ENCODE measurements around the gene OGFOD2.
A peak's percentile ranks its signal among the peaks of the same experiment; 100 is the strongest.

The OGFOD2 gene

DNA sequence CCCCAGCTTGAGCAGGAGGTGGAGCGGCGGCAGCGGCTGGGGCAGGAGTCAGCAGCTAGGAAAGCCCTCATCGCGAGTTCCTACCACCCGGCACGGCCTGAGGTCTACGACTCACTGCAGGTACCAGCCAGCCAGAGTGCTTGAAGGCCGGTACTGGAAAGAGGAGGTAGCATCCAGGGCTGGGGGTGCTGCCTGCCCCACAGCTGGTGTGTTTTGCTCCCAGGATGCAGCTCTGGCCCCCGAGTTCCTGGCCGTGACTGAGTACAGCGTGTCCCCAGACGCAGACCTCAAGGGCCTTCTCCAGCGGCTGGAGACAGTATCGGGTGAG is 1.6 kb downstream of the OGFOD2 start:
- no peak for DNase-seq (ENCODE audit: low read depth in 1 of 2, low spot score in 1 of 2)

DNA sequence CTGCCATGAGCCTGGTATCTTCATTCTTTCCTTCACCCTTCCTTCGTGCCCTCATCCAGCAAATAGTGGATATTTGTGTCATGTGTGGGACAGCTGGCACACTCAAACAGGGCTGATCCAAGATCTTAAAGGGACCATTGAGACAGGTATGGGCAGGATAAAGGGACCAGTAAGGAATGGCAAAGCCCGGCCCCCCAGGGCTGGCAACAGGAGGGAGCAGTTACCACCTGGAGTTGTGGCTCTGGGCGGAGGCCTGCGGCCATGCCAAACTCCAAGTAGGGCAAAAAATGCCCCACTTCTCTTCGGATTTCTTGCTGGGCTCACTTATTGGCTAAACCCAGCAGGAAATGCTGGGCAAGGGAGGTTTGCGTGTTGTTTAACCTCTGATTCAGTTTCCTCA is 2.1 kb downstream of the OGFOD2 start:
- no peak for DNase-seq (ENCODE audit: low read depth in 1 of 2, low spot score in 1 of 2)

DNA sequence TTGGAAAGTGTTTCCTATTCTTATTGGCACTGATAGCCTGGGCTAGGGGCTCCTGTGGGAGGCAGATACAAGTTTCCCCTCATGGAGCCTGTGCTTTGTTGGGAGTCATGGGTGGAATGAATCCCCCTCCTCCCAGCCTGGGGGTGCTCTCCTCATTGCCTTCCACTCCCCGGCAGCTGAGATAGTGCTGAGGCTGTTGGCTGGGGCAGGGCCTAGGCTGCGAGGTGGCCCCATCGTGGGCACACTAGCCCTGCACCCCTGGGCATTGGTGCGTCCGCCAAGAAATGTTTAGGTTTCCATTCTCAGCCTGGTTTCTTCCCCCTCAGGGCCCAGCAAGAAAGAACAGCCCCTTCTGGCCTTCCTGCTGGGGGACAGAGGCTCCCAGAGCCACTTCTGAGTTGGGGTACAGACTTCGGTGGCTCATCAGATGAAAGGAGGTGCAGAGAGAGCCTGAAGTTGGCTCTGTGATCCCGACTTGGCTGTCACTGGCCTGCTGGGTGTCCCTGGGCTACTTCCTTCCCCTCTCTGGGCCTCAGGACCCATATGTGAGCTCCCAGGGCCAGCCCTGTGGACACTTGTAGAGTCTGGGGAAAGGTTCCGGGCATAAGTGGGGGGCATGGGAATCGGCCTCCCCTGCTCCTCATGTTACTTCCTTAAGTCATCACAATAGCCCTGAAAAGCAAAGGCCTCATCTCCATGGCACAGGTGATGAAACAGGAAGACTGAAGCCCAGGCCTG is 2.8 kb downstream of the OGFOD2 start:
- no peak for DNase-seq (ENCODE audit: low read depth in 1 of 2, low spot score in 1 of 2)

DNA sequence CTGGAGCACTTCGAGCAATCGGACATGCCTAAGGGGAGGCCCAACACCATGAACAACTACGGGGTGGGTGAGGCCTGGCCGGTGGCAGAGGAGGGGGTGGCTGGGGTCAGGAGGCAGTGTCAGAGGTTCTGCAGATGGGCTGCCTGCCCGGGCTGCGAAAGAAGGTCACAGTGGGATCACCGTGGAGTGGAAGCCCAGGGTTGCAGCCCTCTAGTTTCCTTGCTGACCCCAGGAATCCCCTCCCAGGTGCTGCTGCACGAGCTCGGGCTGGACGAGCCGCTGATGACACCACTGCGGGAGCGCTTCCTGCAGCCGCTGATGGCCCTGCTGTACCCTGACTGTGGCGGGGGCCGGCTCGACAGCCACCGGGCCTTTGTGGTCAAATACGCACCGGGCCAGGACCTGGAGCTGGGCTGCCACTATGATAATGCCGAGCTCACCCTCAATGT is 3.5 kb downstream of the OGFOD2 start:
- DNase-seq (ENCODE audit: low read depth in 1 of 2, low spot score in 1 of 2) = no peak

DNA sequence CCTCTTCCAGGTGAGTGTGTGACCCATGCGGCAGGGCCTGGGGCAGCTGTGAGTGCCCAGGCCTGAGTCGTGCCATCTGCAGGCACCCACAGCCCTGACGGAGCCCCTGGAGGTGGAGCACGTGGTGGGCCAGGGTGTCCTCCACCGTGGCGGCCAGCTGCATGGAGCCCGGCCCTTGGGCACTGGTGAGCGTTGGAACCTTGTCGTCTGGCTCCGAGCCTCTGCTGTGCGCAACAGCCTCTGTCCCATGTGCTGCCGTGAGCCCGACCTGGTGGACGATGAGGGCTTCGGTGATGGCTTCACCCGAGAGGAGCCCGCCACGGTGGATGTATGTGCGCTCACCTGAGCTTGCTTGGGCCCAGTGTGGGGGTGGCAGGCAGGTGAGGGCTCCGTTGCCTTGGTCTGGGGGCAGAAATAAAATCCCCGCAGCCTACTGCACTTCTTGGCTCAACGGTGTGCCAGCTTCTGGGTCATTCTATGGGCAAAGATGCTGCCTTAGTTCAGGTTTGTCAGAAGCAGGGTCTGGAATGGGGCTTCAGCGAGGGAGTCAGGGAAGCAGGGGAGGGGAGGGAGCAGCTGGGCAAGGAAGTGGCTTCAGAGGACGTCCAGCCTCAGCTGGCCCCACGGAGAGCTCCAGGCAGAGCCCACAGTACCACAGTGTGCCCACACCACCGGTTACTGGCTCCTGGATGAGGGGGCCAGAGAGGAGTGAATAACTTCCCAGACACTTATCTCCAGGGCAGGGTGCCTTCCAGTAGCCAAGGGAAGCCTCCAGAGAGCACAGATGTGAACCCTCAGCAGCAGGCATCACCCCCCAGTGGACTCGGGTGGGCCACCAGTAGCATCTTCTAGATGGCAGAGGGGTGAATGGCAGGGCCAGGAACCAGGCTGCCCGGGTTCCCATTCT is 4.2 kb downstream of the OGFOD2 start:
- no peak for DNase-seq (ENCODE audit: low read depth in 1 of 2, low spot score in 1 of 2)

DNA sequence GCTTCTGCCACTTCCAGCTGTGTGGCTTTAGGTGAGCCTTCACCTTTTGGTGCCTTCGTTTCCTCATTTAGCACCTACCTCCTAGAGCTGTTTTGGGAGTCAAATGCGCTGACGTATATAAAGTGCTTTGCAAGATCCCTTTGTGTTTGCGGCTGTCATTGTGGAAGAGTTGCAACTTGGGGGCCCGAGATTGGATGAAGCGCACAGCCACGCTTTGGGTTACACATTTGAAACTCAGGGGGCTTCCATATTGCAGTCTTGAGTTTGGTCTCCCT is 4.8 kb downstream of the OGFOD2 start:
- no peak for DNase-seq (ENCODE audit: low read depth in 1 of 2, low spot score in 1 of 2)

DNA sequence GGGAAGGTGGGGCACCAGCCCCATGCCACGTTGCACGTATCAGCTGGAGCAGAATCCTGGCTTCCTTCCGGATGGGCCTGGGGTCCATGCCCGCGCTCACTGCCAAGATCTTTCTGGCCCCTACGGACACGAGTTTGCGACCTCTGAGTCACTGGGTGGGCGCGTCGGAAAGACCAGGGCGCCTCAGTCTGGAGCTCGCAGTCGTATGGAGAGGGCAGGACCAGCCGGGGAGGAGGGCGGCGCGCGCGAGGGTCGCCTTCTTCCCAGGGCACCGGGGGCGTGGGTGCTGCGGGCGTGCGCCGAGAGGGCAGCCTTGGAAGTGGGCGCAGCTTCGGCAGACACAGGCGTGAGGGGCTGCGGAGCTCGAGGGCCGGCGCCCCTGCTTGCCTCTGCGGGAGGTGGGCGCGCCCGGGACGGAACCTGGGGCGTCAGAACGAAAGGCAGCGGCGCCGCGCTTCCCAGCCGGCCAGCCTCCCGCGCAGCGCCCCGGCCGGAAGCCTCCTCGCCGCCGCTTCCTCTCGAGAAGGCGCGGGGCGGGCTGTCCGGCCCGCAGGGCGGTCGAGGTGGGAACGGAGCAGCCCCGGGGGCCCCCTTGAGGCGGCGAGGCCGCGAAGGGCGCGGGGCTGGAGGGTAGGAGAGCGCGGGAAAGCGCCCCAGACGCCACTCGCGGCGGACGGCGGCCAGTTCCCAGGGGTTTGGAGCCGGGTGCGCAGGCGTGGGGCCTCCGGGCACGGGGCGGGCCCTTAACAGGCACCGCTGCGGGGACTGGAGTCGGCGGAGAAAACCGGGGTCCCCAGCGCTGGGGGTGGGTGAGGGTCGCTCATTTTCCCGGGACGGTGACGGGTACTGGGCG is 5.4 kb downstream of the OGFOD2 start, which contains the start of gene ARL6IP4:
TSS of gene ARL6IP4 (plus strand) at position 499 of the 853 bp plus-strand sequence. CDS start 459 bp downstream, outside the sequence.
- peak in 1 of 2 donors; percentile 37 for DNase-seq (ENCODE audit: low read depth in 1 of 2, low spot score in 1 of 2)

DNA sequence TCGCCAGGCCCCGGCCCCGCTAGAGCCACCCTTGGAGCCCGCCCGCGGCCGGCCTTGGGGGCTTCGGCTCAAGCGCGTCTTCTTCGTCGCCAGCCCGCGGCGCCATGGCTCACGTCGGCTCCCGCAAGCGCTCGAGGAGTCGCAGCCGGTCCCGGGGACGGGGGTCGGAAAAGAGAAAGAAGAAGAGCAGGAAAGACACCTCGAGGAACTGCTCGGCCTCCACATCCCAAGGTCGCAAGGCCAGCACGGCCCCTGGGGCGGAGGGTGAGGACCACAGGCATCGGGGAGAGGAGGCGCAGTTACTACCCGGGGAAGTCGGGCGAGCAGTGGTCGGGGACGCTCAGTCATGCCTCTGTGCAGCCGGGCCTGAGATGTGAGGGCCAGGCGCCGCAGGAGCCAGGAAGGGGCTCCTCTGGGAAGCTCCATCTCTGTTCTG is 6.0 kb downstream of the OGFOD2 start:
- DNase-seq (ENCODE audit: low read depth in 1 of 2, low spot score in 1 of 2) = no peak

DNA sequence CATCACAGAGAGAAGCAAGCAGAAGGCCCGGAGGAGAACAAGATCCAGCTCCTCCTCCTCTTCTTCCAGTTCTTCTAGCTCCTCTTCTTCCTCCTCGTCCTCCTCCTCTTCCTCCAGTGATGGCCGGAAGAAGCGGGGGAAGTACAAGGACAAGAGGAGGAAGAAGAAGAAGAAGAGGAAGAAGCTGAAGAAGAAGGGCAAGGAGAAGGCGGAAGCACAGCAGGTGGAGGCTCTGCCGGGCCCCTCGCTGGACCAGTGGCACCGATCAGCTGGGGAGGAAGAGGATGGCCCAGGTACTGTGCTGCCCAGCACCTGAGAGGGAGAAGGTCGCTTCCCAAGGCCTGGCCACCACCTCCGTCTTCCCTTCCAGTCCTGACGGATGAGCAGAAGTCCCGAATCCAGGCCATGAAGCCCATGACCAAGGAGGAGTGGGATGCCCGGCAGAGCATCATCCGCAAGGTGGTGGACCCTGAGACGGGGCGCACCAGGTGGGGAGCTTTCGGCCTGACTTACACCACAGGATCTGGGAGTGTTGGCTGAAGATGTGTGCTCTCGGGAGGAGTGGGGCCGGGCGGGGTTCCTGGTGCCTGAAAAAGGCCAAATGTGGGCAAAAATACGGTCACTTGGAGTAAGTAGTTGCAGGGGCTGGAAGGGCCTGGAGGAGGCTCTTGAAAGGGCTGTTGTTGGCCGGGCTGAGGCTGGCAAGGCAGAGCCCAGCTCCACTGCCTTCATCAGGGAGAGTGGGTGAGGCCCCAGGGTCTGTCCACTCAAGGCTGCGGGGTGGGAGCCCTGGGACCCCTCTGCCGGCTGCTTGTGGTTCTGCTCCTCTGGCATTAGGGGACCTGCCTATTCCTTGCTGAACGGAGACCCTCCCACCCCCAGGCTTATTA is 6.8 kb downstream of the OGFOD2 start:
- DNase-seq (ENCODE audit: low read depth in 1 of 2, low spot score in 1 of 2) = no peak

DNA sequence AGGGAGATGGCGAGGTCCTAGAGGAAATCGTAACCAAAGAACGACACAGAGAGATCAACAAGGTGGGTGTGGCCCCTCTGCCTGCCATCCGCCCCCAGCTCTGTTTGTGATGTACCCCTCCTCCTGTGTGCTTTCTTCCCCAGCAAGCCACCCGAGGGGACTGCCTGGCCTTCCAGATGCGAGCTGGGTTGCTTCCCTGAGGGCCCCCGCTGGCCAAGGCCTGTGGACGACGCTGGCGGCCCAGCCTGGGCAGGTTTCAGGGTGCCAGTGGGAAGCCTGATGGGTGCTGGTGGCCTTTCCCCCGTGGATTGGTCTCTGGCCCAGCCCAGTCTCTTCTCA is 7.4 kb downstream of the OGFOD2 start:
- DNase-seq (ENCODE audit: low read depth in 1 of 2, low spot score in 1 of 2) = no peak

DNA sequence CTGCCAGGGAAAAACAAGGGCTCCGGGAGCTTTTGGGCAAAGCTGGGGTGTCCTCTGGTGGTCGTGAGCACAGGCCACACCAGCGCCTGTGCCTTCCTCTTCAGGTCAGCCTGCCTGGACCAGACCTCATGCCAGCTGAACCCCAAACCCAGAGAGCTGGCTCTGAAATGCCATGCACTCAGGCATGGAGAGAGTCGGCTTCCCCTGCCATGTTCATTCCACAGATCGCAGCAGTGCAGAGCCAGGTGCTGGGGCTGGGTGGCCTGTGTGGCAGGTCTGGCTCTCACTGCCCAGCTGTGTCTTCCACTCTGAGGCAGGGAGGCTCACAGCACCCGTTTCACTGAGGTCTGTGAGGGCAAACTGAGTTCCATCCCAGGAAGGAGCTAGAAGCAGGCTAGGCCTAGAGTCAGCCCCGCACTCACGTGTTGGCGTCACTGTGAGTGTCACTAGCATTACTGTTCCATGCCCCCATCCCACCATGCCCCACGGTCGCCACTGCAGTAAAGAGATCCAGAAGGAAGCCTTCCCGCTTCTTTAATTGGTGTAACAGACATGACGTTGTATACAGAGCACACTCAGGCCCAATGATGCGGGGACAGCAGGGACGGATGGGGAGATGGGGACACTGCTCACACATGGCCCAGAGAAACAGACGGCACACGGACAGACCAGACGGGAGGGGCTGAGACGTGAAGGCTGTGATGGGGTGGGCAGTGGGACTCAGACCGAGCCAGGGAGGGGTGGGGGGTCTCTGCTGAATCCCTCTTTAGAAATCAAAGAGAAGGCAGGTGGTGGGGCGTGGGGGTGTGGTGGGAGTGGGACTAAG is 8.1 kb downstream of the OGFOD2 start:
- no peak for DNase-seq (ENCODE audit: low read depth in 1 of 2, low spot score in 1 of 2)

DNA sequence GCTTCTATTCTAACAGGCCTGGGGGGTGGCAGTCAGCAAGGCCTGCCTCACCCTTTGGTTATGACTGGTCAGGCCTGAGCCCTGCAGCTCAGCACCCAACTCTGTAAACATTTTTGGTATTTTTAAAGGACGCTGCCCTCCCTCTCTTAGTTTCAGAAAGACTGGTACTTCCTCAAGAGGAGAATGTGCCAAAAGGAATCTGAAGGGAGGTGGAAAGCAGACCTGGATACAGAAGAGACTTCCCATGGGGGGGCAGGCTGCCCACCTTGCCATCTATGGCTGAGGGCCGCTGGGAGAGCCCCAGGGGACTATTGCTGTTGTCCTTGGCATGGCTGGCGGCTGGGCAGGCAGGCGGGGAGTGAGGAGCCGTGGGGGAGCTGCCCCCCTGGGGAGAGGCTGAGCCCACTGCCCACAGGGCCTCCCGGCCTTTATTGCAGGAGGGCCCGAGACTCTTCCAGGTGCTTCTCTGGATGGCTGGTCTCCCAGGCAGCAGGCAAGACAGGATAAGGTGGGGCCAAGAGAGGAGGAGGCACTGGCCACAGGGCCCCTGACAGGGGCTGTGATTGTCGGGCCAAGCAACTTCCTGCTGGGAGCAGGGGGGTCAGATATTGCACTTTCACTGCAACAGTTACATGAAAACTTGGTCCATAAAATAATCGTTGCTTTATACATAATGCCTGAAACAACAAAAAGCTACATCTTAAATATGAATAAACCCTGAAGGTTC is 8.9 kb downstream of the OGFOD2 start:
- no peak for DNase-seq (ENCODE audit: low read depth in 1 of 2, low spot score in 1 of 2)

DNA sequence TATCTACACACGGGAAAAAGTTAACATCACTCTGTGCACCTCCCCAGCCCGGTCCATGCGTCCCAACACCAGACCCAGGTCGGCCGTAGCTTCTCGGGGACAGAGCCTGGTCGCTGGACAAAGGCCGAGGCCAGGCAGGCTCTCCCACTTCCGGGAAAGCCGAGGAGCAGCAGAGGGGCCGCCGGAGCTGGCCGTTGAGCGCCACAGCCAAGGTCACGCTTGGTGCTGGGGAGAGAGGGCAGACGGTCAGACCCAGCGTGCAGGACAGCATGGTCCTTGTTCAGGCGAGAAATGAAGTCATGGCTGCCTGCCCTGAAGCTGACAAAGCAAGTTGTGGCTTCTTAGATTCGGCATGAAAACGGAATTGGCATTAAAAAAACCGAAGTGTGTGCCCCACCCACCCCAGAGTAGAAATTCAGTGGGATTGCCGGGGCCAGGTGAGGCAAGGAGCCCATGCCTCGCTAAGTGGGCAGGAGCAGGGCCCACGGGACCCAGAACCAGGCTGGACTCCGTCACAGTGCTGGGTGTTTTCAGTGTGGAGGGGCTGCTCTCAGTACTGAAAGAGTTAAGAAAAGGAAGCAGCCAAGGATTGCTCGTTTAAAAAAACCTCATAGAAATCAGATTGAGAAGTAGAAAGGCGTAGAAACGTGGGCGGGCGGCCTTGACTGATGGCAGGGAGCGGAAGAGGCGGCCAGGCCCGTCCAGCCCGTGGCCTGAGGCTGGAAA is 9.7 kb downstream of the OGFOD2 start:
- no peak for DNase-seq (ENCODE audit: low read depth in 1 of 2, low spot score in 1 of 2)

DNA sequence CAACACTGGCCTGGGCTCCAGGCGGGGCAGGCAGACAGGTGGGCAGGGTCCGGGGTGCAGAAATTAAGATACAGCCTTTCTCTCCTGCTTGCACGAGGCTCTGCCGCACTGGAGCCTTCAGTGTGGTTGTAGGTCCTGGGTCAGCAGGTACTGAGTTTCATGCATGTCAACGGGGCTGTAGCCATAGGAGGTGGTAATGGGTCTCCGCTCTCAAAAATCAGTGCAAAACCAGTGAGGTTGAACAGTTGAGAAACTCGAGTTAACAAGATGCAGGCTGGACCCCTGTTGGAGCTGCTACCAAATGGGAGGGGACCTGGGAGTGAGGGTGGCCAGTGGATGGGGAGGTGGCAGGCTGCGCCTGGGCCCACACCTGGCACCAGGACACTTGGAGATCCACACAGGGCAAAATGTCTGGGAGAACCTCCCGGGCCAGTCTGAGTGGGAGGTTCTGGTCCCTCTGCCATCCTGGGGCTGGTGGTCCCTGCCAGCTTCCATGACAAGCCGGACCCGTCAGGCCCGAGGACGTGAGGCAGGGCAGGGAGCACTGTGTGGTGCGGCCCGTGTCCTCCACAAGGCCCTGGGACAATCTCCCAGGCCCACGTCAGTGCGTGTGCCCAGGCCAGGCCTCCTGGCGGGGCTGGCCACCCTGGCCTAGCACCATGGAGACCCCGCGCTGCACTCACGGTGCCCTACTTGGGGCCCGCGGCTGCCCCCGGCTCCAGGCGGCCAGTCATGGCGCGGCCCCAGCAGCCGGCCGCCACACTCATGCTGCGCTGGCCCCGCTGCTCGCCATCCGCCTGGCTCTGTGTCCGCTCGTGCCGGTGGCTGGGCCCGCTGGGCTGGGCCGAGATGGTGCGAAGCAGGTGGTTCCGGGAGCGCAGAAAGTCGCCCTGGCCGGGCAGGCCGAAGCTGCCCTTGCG is 10.6 kb downstream of the OGFOD2 start:
- DNase-seq (ENCODE audit: low read depth in 1 of 2, low spot score in 1 of 2) = no peak

DNA sequence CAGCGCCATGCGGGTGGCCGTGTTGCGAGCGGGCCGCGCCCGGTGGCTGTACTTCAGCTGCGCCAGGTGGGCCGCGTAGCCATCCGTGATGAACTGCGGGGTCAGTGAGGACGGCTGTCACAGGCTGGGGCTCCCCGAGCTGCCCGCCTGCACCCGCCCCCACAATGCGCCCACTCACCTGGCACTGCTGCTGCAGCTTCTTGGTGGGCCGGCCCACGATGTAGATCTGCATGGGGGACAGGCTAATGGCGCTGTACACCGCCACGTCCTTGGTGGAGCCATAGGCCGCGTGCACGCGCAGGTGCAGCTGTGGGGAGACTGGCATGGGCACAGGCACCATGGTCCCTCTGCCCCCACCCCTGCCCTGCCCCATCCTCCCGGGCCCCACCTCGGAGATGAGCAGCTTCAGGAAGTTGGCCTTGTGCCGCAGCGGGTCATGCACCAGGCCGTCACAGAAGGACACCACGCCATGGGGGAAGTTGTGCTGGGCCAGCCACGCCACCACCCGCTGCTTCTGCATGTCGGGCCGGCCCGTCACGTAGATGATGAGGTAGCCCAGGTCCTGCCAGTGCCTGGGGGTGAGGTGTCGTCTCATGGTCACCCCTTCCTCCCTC is 11.3 kb downstream of the OGFOD2 start:
- no peak for DNase-seq (ENCODE audit: low read depth in 1 of 2, low spot score in 1 of 2)

DNA sequence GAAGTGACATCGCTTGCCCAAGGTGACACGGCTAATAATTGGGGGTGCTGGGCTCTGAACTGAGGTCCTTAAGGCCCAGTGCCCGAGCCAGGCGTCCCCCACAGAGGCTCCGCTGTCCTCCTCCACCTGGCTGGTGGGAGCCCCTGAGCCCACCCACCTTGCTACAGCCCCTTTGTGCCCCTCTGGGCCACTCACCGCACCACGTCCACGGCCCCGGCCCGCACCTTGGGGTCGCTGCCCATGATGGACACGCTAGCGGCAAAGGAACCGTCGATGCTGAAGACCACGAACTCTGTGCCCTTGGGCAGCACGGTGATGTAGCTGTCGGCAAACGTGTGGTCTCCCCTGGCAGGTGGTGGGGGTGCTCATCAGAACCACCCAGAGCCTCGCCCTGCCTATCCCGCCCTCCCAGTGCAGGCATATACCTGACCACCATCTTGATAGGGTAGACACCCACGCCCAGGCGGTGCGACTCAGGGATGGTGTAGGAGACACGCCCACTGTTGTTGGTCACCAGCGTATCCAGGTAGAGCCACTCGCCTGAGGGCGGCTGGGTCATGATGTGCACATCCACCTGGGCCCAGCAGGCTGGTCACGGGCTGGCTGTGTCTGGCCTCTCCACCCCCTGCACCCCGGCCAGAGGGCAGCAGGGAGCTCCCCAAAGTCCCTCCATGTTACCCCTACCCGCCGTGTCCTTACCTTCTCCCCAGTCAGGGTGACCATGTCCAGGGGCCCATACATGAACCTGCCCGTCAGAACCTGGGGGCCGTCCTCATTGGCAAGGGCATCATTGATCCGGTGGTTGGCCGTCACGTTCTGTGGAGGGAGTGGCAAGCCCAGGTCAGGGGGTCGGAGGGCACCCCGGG is 12.3 kb downstream of the OGFOD2 start:
- no peak for DNase-seq (ENCODE audit: low read depth in 1 of 2, low spot score in 1 of 2)
